ENCODE measurements around the gene ATXN7L3B.

Gene ATXN7L3B

DNA sequence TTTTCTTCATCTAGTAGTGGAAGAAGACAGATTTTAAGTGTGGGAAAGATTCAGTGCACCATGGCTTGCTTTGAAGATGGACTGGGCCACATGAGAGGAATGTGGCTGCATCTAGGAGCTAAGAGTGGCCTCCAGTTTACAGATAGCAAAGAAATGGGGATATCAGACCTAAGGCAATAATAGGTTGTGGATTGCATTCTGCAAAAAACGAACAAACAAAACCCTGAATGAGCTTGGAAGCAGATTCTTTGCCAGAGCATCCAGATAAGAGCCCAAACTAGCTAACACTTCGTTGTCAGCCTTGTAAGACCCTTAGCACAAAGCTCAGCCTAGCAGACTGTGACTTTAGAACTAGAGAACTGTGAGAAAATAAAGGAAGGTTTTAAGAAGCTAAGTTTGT lies 9.6 kb downstream of the ATXN7L3B start:
- in situ Hi-C loops (cut with MboI; ENCODE audit: low sequenced_read_pairs) = no loop called here

DNA sequence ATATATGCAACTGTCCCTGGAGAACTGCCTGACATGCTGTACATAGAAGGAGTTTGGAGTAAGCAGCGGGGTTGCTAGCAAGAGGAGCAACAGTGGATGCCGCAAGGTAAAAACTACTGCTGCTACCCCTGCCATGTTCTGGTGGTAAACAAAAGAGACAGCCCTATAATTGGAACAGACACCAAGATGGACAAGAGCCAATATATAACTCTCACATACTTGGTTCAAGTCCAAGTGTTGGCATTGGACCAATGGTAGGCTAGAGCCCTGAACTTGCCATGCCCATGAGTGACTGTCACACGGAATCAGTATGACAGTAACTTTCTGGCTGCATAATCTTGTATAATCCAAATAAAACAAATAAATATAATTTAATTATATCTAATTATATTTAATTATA lies 13.7 kb downstream of the ATXN7L3B start:
- in situ Hi-C loops (cut with MboI; ENCODE audit: low sequenced_read_pairs) = no loop called here

DNA sequence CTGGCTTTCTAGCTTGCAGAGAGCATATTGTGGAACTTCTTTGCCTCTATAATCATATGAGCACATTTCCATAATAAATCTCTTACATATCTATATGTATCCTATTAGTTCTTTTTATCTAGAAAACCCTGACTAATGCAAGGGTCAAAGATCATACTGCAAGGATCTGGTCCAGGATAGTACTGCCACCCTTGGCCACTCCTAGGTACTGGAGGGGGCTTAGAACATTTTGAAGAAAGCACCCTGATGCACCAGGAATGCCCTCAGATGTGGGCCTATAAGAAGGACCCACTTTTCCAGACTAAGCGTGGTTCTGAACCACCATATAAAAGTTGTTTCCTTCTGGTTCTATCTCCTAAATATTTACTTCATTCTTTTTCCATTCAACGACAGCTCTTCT lies 14.6 kb downstream of the ATXN7L3B start:
- in situ Hi-C loops (cut with MboI; ENCODE audit: low sequenced_read_pairs) = no loop called here

DNA sequence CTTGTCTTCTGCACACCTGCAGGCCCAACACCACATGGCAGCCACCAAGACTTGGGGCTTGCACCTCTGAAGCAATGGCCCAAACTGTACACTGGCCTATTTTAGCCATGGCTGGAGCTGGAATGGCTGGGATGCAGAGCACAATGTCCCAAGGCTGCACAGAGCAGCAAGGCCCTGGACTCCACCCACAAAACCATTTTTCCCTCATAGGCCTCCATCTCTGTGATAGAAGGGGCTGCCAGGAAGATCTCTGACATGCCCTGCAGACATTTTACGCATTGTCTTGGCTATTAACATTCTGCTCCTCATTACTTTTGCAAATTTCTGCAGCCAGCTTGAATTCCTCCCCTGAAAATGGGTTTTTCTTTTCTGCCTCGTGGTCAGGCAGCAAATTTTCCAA lies 22.1 kb downstream of the ATXN7L3B start:
- in situ Hi-C loops (cut with MboI; ENCODE audit: low sequenced_read_pairs) = no loop called here

DNA sequence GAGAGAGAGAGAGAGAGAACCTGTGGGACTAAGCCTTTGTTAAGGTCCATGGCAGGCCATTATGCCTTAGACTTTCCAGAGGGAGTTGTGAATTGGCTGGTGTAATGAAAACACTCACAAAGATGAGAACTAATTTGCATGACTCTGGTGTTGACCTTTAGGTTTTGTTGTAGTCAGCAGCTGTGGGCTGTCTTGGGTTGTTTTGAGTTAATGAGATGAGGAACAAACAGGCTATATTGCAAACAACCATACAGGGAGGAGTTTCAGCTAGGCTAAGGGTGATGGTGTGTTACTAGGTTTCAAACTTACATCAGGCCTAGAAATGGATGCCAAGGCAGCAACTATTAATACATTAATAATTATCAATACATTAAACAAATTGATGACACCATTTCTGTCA lies 26.3 kb downstream of the ATXN7L3B start:
- in situ Hi-C loops (cut with MboI; ENCODE audit: low sequenced_read_pairs) = no loop called here

DNA sequence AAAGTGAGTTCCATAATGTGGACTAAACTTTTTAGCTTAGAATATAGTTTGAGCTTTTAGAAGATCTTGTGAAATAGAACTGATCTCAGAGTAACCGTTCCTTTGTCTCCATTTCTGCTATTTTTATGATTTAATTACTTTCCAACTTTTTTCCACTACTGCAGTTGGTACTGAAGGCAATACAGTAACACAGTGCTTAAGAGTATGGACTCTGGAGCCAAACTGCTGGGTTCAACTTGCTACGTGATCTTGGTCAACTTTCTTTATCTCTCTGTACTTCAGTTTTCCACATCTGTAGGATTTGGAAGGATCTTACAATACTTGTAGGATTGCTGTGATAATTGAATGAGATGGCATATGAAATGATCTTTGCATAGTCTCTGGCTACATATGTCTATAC lies 40.9 kb downstream of the ATXN7L3B start:
- in situ Hi-C loops (cut with MboI; ENCODE audit: low sequenced_read_pairs) = no loop called here

DNA sequence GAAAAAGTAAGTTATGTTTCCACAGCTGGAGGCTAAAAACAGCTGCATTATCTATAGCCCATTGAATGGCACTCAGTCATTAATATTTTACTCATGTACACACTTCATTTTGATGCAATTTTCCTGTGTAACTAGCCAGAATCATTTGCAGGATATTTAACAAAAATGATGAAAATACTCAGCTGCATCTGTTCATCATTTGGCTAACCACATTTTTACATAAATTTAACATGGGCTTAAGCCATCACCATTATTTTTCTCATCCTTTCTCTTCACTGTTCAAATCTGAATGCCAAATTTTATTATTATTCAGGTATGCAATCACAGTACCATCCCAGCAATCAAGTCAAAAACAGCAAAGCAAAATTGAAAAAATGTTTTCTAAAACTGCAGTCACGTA lies 41.8 kb downstream of the ATXN7L3B start:
- in situ Hi-C loops (cut with MboI; ENCODE audit: low sequenced_read_pairs) = no loop called here

DNA sequence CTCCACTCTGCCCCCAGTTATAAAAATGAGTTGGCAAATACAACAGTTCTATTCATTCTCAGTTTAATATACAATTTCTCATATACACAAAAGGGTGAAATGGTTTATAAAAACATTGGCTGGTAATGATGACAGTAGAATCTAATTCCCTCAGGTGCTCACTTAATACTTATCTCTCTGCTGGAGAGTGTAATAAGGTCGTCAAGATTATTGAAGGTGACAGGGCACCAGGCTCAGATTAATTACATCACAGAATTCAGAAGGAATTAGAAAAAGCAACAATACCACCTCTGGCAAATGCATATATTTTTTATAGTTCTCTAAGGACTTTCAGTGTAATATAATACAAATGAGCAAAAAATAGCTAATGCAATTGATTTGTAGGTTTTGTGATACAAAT lies 42.3 kb downstream of the ATXN7L3B start:
- in situ Hi-C loops (cut with MboI; ENCODE audit: low sequenced_read_pairs) = no loop called here

DNA sequence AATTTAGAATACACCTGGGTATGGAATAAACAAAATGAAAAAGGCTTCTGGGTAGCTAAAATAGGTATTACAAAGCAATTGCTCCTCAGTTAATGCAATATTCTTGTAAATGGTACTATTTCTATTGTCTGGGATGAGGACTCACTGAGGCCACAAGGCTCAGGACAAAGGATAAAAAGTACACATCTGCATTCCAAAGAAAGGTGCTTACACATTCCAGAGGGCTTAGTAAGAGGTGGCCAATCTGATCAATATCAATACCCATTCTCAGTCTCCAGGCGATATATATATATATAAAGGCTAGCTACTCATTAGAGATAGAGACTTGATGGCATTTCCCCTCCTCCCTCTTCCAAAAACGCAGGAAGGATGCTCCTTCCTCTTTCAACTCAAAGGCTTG lies 43.8 kb downstream of the ATXN7L3B start:
- in situ Hi-C loops (cut with MboI; ENCODE audit: low sequenced_read_pairs) = no loop called here

DNA sequence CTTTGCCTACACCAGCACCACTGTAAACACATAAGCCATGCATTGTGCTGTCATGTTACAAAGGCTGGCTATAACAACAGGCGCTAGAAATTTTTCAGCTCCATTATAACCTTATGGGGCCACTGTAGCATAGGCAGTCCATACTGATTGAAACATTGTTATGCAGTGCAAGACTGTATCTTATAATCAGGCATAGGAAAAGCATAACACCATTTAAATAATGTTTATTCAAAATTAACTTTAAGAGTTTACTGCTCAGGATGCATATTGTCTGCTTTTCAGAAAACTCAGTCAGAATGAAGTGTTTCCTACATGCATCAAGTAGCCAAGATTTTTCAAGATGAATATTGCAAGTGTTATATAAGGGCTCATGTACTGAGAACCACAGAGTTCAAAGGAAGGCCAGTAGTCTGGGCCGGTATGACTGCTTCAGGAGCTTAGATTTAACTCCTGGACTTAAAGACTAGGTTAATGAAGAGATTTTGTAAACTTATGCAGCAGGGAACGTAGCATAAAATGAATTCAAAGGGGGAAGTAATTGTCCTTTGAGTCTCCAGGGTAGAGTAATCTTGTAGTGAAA lies 46.9 kb downstream of the ATXN7L3B start:
- in situ Hi-C loops (cut with MboI; ENCODE audit: low sequenced_read_pairs) = no loop called here

DNA sequence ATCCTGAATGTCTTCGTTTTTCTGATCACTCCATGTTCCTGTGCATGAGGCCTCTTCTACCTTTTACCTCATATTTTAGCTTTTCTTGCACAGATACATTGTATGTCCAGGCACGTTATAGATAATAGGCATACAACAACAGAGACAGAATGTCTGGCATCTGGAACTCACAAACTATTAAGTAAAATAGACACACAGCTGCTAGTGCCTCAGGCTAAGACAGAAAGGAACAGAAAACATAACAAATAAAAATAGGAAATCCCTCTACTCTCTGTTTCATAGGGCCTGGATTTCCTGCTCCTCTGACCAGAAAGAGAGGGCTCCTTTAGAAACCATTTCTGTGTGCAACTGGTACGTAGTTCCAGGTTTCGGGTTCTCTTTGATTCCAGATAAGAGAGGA lies 48.6 kb downstream of the ATXN7L3B start:
- in situ Hi-C loops (cut with MboI; ENCODE audit: low sequenced_read_pairs) = no loop called here

Measured in HL-60/S4 (cell line).